Activated T-helper 1 cell treated with anti-CD3 and anti-CD28 coated beads, Interleukin-12 subunit alpha, Interleukin-12 subunit beta, Interleukin-2, Interleukin-4 antibody, amounts not matched to agents 30 ng/mL and 10 ng/mL and 1 ng/mL, durations not matched to agents 14 hours and 24 hours and 36 hours (primary cell): ENCODE measurements around the gene EHBP1. TPM values are rescaled to one million over a fixed set of nuclear protein-coding genes. Genes with fewer than 3 reads are reported as not detected.
"Not testable (repeated sequence)": the region's sequence is repeated elsewhere in the genome, so short reads cannot be mapped to it uniquely, and the experiment has no call there.

Experiments
- DNase-seq: peaks from one replicate; pipeline ENCODE4 v3.0.0; 2021; ENCODE audit warnings: low spot score
- H3K27ac Mint-ChIP-seq: one replicate; pipeline ENCODE4 v1.8.0; 2021; ENCODE audit warnings: mild to moderate bottlenecking, mixed read lengths
- H3K27me3 Mint-ChIP-seq: one replicate; pipeline ENCODE4 v1.8.0; 2022; ENCODE audit warnings: mild to moderate bottlenecking, moderate library complexity, mixed read lengths; ENCODE audit not compliant: insufficient read depth
- H3K36me3 Mint-ChIP-seq: one replicate; pipeline ENCODE4 v1.8.0; 2021; ENCODE audit warnings: low read depth, mixed read lengths
- H3K4me1 Mint-ChIP-seq: one replicate; pipeline ENCODE4 v1.8.0; 2021; ENCODE audit warnings: low read depth, mixed read lengths
- H3K4me3 Mint-ChIP-seq: one replicate; pipeline ENCODE4 v1.8.0; 2021; ENCODE audit warnings: mild to moderate bottlenecking, moderate library complexity, mixed read lengths
- H3K9me3 Mint-ChIP-seq: one replicate; pipeline ENCODE4 v1.8.0; 2021; ENCODE audit warnings: mixed read lengths
- intact Hi-C: fragments of 100-400 bp; cut with micrococcal nuclease; formaldehyde crosslinking; loops from one replicate; pipeline ENCODE4 v1.15.1; 2024
- total RNA-seq: library from RNA; stranded (reverse); gene quantifications from 2 replicates; pipeline ENCODE4 v1.2.3, GENCODE V29; 2022

The EHBP1 gene
- total RNA-seq, 1 donor from 2014 or later, result 23.7 TPM

GRCh38 chr2:62999905-63000304, 294.4 kb downstream of the EHBP1 start:
- no peaks in the 10 kb centered on the region for H3K9me3 Mint-ChIP-seq
- H3K27ac Mint-ChIP-seq, result no peak overlapping the region
- no peaks in the 10 kb centered on the region for H3K27me3 Mint-ChIP-seq
- peaks cover 6% of the 10 kb centered on the region for H3K36me3 Mint-ChIP-seq
- H3K4me3 Mint-ChIP-seq, result no peak overlapping the region
- intact Hi-C loops, result no loop called here
- no peak for DNase-seq
- H3K4me1 Mint-ChIP-seq, result no peaks in the 10 kb centered on the region

GRCh38 chr2:63000801-63001200, 295.3 kb downstream of the EHBP1 start:
- Mint-ChIP-seq H3K27ac (no peak overlapping the region), H3K4me1 (no peaks in the 10 kb centered on the region), H3K36me3 (peaks cover 6% of the 10 kb centered on the region), H3K9me3 (no peaks in the 10 kb centered on the region), H3K27me3 (no peaks in the 10 kb centered on the region), H3K4me3 (no peak overlapping the region)
- no peak for DNase-seq
- intact Hi-C loops, result no loop called here

- intact Hi-C loops, result no loop called here
- H3K4me1 Mint-ChIP-seq, result no peaks in the 10 kb centered on the region
- DNase-seq, result no peak
- no peak overlapping the region for H3K27ac Mint-ChIP-seq
- H3K27me3 Mint-ChIP-seq, result no peaks in the 10 kb centered on the region
- peaks cover 6% of the 10 kb centered on the region for H3K36me3 Mint-ChIP-seq
- no peaks in the 10 kb centered on the region for H3K9me3 Mint-ChIP-seq
- no peak overlapping the region for H3K4me3 Mint-ChIP-seq
These were observed 296.1 kb downstream of the EHBP1 start for GRCh38 chr2:63001576-63001975.

- Mint-ChIP-seq H3K4me1 (no peaks in the 10 kb centered on the region), H3K36me3 (peaks cover 2% of the 10 kb centered on the region), H3K27ac (no peak overlapping the region), H3K27me3 (no peaks in the 10 kb centered on the region), H3K9me3 (no peaks in the 10 kb centered on the region), H3K4me3 (no peak overlapping the region)
- DNase-seq, result no peak
- intact Hi-C loops, result no loop called here
These were observed 297.8 kb downstream of the EHBP1 start for GRCh38 chr2:63003351-63003750.

- no peaks in the 10 kb centered on the region for H3K9me3 Mint-ChIP-seq
- no peak for DNase-seq
- H3K36me3 Mint-ChIP-seq, result no peaks in the 10 kb centered on the region
- intact Hi-C loops, result no loop called here
- no peaks in the 10 kb centered on the region for H3K27me3 Mint-ChIP-seq
- H3K4me3 Mint-ChIP-seq, result no peak overlapping the region
- H3K4me1 Mint-ChIP-seq, result no peaks in the 10 kb centered on the region
- H3K27ac Mint-ChIP-seq, result no peak overlapping the region
These were observed 302.4 kb downstream of the EHBP1 start for GRCh38 chr2:63007813-63008458.

GRCh38 chr2:63008838-63009237, 303.3 kb downstream of the EHBP1 start:
- Mint-ChIP-seq H3K9me3 (no peaks in the 10 kb centered on the region), H3K4me3 (no peak overlapping the region), H3K36me3 (no peaks in the 10 kb centered on the region), H3K27ac (no peak overlapping the region), H3K27me3 (no peaks in the 10 kb centered on the region), H3K4me1 (no peaks in the 10 kb centered on the region)
- intact Hi-C loops, result no loop called here
- no peak for DNase-seq

- H3K36me3 Mint-ChIP-seq, result no peaks in the 10 kb centered on the region
- no peaks in the 10 kb centered on the region for H3K9me3 Mint-ChIP-seq
- intact Hi-C loops, result no loop called here
- H3K27ac Mint-ChIP-seq, result no peak overlapping the region
- no peak for DNase-seq
- no peak overlapping the region for H3K4me3 Mint-ChIP-seq
- no peaks in the 10 kb centered on the region for H3K4me1 Mint-ChIP-seq
- no peaks in the 10 kb centered on the region for H3K27me3 Mint-ChIP-seq
These were observed 304.0 kb downstream of the EHBP1 start for GRCh38 chr2:63009490-63009889.

GRCh38 chr2:63012541-63012940, 307.0 kb downstream of the EHBP1 start:
- Mint-ChIP-seq H3K36me3 (no peaks in the 10 kb centered on the region), H3K4me3 (no peak overlapping the region), H3K4me1 (no peaks in the 10 kb centered on the region), H3K9me3 (no peaks in the 10 kb centered on the region), H3K27me3 (no peaks in the 10 kb centered on the region), H3K27ac (no peak overlapping the region)
- intact Hi-C loops, result no loop called here
- DNase-seq, result no peak

- Mint-ChIP-seq H3K27me3 (no peaks in the 10 kb centered on the region), H3K9me3 (no peaks in the 10 kb centered on the region), H3K27ac (no peak overlapping the region), H3K4me3 (no peak overlapping the region), H3K4me1 (no peaks in the 10 kb centered on the region), H3K36me3 (no peaks in the 10 kb centered on the region)
- DNase-seq, result no peak
- intact Hi-C loops, result no loop called here
These were observed 307.9 kb downstream of the EHBP1 start for GRCh38 chr2:63013438-63013837.

- Mint-ChIP-seq H3K4me3 (no peak overlapping the region), H3K4me1 (no peaks in the 10 kb centered on the region), H3K27me3 (no peaks in the 10 kb centered on the region), H3K36me3 (no peaks in the 10 kb centered on the region), H3K27ac (no peak overlapping the region), H3K9me3 (no peaks in the 10 kb centered on the region)
- no peak for DNase-seq
- intact Hi-C loops, result no loop called here
These were observed 309.9 kb downstream of the EHBP1 start for GRCh38 chr2:63015389-63015788.

- intact Hi-C loops, result no loop called here
- H3K9me3 Mint-ChIP-seq, result no peaks in the 10 kb centered on the region
- no peaks in the 10 kb centered on the region for H3K27me3 Mint-ChIP-seq
These were observed 312.9 kb downstream of the EHBP1 start for GRCh38 chr2:63018439-63018838.

GRCh38 chr2:63019686-63020085, 314.2 kb downstream of the EHBP1 start:
- not testable (repeated sequence) for H3K27ac Mint-ChIP-seq, H3K27me3 Mint-ChIP-seq, H3K4me1 Mint-ChIP-seq, H3K4me3 Mint-ChIP-seq, H3K9me3 Mint-ChIP-seq, H3K36me3 Mint-ChIP-seq, DNase-seq
- intact Hi-C loops, result loop anchor here (10.0 kb wide), 1 partner anchor 565 kb away; no protein-coding TSS in a partner anchor

More at GRCh38 chr2:63018439-63018838, 312.9 kb downstream of the EHBP1 start:
- Mint-ChIP-seq H3K27ac (no peak overlapping the region), H3K4me3 (no peak overlapping the region), H3K36me3 (no peaks in the 10 kb centered on the region), H3K4me1 (no peaks in the 10 kb centered on the region)
- no peak for DNase-seq

GRCh38 chr2:63023444-63023843, 317.9 kb downstream of the EHBP1 start:
- intact Hi-C loops, result loop anchor here (10.0 kb wide), 1 partner anchor 569 kb away; no protein-coding TSS in a partner anchor
- no peak for DNase-seq
- Mint-ChIP-seq H3K36me3 (no peaks in the 10 kb centered on the region), H3K4me3 (no peak overlapping the region), H3K4me1 (no peaks in the 10 kb centered on the region), H3K27me3 (no peaks in the 10 kb centered on the region), H3K9me3 (no peaks in the 10 kb centered on the region), H3K27ac (no peak overlapping the region)

- DNase-seq, result no peak
- Mint-ChIP-seq H3K27me3 (no peaks in the 10 kb centered on the region), H3K36me3 (no peaks in the 10 kb centered on the region), H3K4me3 (no peak overlapping the region), H3K9me3 (no peaks in the 10 kb centered on the region), H3K4me1 (no peaks in the 10 kb centered on the region), H3K27ac (no peak overlapping the region)
- intact Hi-C loops, result loop anchor here (10.0 kb wide), 1 partner anchor 572 kb away; no protein-coding TSS in a partner anchor
These were observed 321.7 kb downstream of the EHBP1 start for GRCh38 chr2:63027220-63027619.
